Lower leg skin (tissue), 3 donors: ENCODE measurements around the gene XCL2.

ENCODE experiments used
- POLR2A ChIP-seq, 2 donors: fragments of 450-650 bp; IDR thresholded peaks; one replicate each; pipeline ENCODE4 v1.6.1; 2016 to 2017; ENCODE audit warnings: antibody characterized with exemption in 2 of 2, mild to moderate bottlenecking in 1 of 2, moderate library complexity in 1 of 2
- TF ChIP-seq, protein P1 (sequence below), 3 donors: fragments of 450-650 bp; IDR thresholded peaks; one replicate each; pipeline ENCODE4 v1.5.1; 2016; ENCODE audit warnings: antibody characterized with exemption in 3 of 3, mild to moderate bottlenecking in 3 of 3, moderate library complexity in 2 of 3

DNA sequence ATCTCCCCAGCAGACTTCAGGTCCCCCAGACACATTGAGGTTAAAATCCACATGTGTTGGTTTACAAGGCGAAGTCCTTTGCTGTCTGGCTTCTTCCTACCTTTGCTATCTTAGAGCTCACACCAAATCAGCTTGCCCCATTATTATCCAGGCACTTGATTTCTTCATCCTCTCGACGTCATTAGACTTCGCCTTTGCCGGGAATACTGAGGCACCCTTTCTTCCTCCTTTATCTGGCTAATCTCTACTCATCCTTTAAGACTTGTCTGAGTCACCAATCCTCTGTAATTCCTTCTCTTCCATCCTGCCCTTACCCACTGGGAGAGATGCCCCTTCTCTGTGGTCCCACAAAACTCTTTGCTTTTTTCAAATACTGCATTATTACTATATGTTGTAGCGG, 9.2 kb upstream of the XCL2 start:
- TF ChIP-seq, protein P1, sequence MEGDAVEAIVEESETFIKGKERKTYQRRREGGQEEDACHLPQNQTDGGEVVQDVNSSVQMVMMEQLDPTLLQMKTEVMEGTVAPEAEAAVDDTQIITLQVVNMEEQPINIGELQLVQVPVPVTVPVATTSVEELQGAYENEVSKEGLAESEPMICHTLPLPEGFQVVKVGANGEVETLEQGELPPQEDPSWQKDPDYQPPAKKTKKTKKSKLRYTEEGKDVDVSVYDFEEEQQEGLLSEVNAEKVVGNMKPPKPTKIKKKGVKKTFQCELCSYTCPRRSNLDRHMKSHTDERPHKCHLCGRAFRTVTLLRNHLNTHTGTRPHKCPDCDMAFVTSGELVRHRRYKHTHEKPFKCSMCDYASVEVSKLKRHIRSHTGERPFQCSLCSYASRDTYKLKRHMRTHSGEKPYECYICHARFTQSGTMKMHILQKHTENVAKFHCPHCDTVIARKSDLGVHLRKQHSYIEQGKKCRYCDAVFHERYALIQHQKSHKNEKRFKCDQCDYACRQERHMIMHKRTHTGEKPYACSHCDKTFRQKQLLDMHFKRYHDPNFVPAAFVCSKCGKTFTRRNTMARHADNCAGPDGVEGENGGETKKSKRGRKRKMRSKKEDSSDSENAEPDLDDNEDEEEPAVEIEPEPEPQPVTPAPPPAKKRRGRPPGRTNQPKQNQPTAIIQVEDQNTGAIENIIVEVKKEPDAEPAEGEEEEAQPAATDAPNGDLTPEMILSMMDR (IDR thresholded peaks at IDR 0.05), result no peak
- no peak for TF ChIP-seq POLR2A (IDR thresholded peaks at IDR 0.05)
